Vagina (tissue), 2 donors: Measurements from ENCODE around the gene LIFR. TPM values are rescaled to one million over a fixed set of nuclear protein-coding genes. Genes with fewer than 3 reads are reported as not detected.

ENCODE experiments used
- DNase-seq, 2 donors: peaks; one replicate each; pipeline ENCODE4 v3.0.0-alpha.2; 2017; ENCODE audit errors: extremely low spot score in 2 of 2
- H3K27ac ChIP-seq: fragments of 200-600 bp; sonication (generic); one replicate; pipeline ENCODE4 v1.5.1; 2019
- H3K27me3 ChIP-seq: fragments of 200-600 bp; sonication (generic); one replicate; pipeline ENCODE4 v1.5.1; 2019
- H3K36me3 ChIP-seq, 2 donors: fragments of 200-600 bp; sonication (generic); one replicate each; pipeline ENCODE4 v1.5.1; 2017 to 2019
- H3K4me1 ChIP-seq: fragments of 200-600 bp; sonication (generic); one replicate; pipeline ENCODE4 v1.5.1; 2019
- H3K4me3 ChIP-seq, 2 donors: fragments of 200-600 bp; sonication (generic); 1 replicate in 1 of 2; 2 replicates in 1 of 2; pipeline ENCODE4 v1.5.1; 2016 to 2019
- H3K9me3 ChIP-seq: fragments of 200-600 bp; sonication (generic); one replicate; pipeline ENCODE4 v1.5.1; 2019
- CTCF ChIP-seq, 3 experiments: fragments of 450-650 bp in 2 of 3; fragments of 200-600 bp in 1 of 3; sonication (generic) in 1 of 3; IDR thresholded peaks; one replicate each; pipeline ENCODE4 v1.5.1; 2017 to 2019; ENCODE audit warnings: antibody characterized with exemption in 3 of 3, mild to moderate bottlenecking in 2 of 3, moderate library complexity in 2 of 3
- POLR2A ChIP-seq, 2 donors: fragments of 450-650 bp; IDR thresholded peaks; one replicate each; pipeline ENCODE4 v1.6.1; 2017; ENCODE audit warnings: antibody characterized with exemption in 2 of 2, mild to moderate bottlenecking in 2 of 2, moderate library complexity in 2 of 2
- POLR2AphosphoS5 ChIP-seq, 2 donors: sonication (generic); formaldehyde crosslinking; IDR thresholded peaks; one replicate each; pipeline ENCODE4 v1.9.0; 2017; ENCODE audit warnings: antibody characterized with exemption in 2 of 2, mild to moderate bottlenecking in 2 of 2, low read depth in 1 of 2; ENCODE audit not compliant: insufficient read depth in 1 of 2
- intact Hi-C: fragments of 100-400 bp; cut with DNase I; formaldehyde crosslinking; loops from one replicate; pipeline ENCODE4 v1.15.1; 2023
- total RNA-seq: library from RNA; depleted of rRNA; stranded (reverse); fragments of >200 nt; gene quantifications from one replicate; pipeline ENCODE4 v1.2.3, GENCODE V29; 2016

Gene LIFR
- total RNA-seq, 1 donor from 2014 or later, result 63.3 TPM

- H3K27me3 ChIP-seq, result no peaks in the 10 kb centered on the region
- no peak for TF ChIP-seq POLR2A (IDR thresholded peaks at IDR 0.05)
- no peak for TF ChIP-seq CTCF (IDR thresholded peaks at IDR 0.05)
- no peak for TF ChIP-seq POLR2AphosphoS5 (IDR thresholded peaks at IDR 0.05; ENCODE audit: insufficient read depth in 1 of 2, low read depth in 1 of 2)
- H3K36me3 ChIP-seq, result no peaks in the 10 kb centered on the region
- intact Hi-C loops, result no loop called here
- H3K4me3 ChIP-seq, result no peak overlapping the region
- no peaks in the 10 kb centered on the region for H3K9me3 ChIP-seq
- no peak for DNase-seq
- peaks cover 47% of the 10 kb centered on the region for H3K4me1 ChIP-seq
- no peak overlapping the region for H3K27ac ChIP-seq
Observed at GRCh38 chr5:38538161-38538560, 18.3 kb downstream of the LIFR start.

- H3K36me3 ChIP-seq, result no peaks in the 10 kb centered on the region
Observed at GRCh38 chr5:38537505-38537904, 18.9 kb downstream of the LIFR start.

GRCh38 chr5:38536968-38537367, 19.5 kb downstream of the LIFR start:
- no peak overlapping the region for H3K27ac ChIP-seq
- no peaks in the 10 kb centered on the region for H3K27me3 ChIP-seq
- no peaks in the 10 kb centered on the region for H3K9me3 ChIP-seq
- intact Hi-C loops, result no loop called here
- H3K36me3 ChIP-seq, result no peaks in the 10 kb centered on the region
- DNase-seq, result no peak
- no peak for TF ChIP-seq CTCF (IDR thresholded peaks at IDR 0.05)
- no peak overlapping the region for H3K4me3 ChIP-seq
- peaks cover 43% of the 10 kb centered on the region for H3K4me1 ChIP-seq

More at GRCh38 chr5:38537505-38537904, 18.9 kb downstream of the LIFR start:
- Histone ChIP-seq H3K27ac (no peak overlapping the region), H3K9me3 (no peaks in the 10 kb centered on the region), H3K27me3 (no peaks in the 10 kb centered on the region), H3K4me3 (no peak overlapping the region), H3K4me1 (peaks cover 47% of the 10 kb centered on the region)
- no peak for TF ChIP-seq POLR2AphosphoS5 (IDR thresholded peaks at IDR 0.05; ENCODE audit: insufficient read depth in 1 of 2, low read depth in 1 of 2)
- no peak for TF ChIP-seq POLR2A (IDR thresholded peaks at IDR 0.05)
- no peak for TF ChIP-seq CTCF (IDR thresholded peaks at IDR 0.05)
- DNase-seq, result no peak
- intact Hi-C loops, result no loop called here

- Histone ChIP-seq H3K9me3 (no peaks in the 10 kb centered on the region), H3K4me1 (peaks cover 33% of the 10 kb centered on the region), H3K27ac (no peak overlapping the region), H3K4me3 (no peak overlapping the region), H3K27me3 (no peaks in the 10 kb centered on the region), H3K36me3 (no peaks in the 10 kb centered on the region)
- DNase-seq, result no peak
- intact Hi-C loops, result no loop called here
- TF ChIP-seq POLR2AphosphoS5 (IDR thresholded peaks at IDR 0.05; ENCODE audit: insufficient read depth in 1 of 2, low read depth in 1 of 2) (no peak), POLR2A (IDR thresholded peaks at IDR 0.05) (no peak), CTCF (IDR thresholded peaks at IDR 0.05) (no peak)
Observed at GRCh38 chr5:38535845-38536244, 20.6 kb downstream of the LIFR start.

GRCh38 chr5:38535248-38535750, 21.1 kb downstream of the LIFR start:
- Histone ChIP-seq H3K4me3 (no peak overlapping the region), H3K27ac (no peak overlapping the region), H3K4me1 (peaks cover 27% of the 10 kb centered on the region), H3K9me3 (no peaks in the 10 kb centered on the region), H3K36me3 (no peaks in the 10 kb centered on the region), H3K27me3 (no peaks in the 10 kb centered on the region)
- DNase-seq, result no peak
- intact Hi-C loops, result no loop called here
- no peak for TF ChIP-seq POLR2A (IDR thresholded peaks at IDR 0.05)
- TF ChIP-seq CTCF (IDR thresholded peaks at IDR 0.05), result no peak
- no peak for TF ChIP-seq POLR2AphosphoS5 (IDR thresholded peaks at IDR 0.05; ENCODE audit: insufficient read depth in 1 of 2, low read depth in 1 of 2)
